Mesenchymal stem cell (in vitro differentiated cells and primary cell): ENCODE data around the gene EEPD1.

Source experiments
- DNase-seq: peaks from one replicate; pipeline ENCODE4 v3.0.0-alpha.2; 2013
- H2AFZ ChIP-seq: one replicate; pipeline ENCODE4 v1.6.1; 2013; ENCODE audit warnings: low read depth, mild to moderate bottlenecking, control low read depth, inconsistent platforms, low read length, moderate library complexity
- H2AK5ac ChIP-seq: 2 replicates; pipeline ENCODE4 v1.6.1; 2013; ENCODE audit warnings: low read length, moderate library complexity, mild to moderate bottlenecking, inconsistent platforms; ENCODE audit not compliant: severe bottlenecking
- H2BK120ac ChIP-seq: one replicate; pipeline ENCODE4 v1.6.1; 2013; ENCODE audit warnings: low read depth, mild to moderate bottlenecking, inconsistent platforms, low read length, moderate library complexity
- H2BK12ac ChIP-seq, 2 experiments: one replicate each; pipeline ENCODE4 v1.6.1; 2013; ENCODE audit warnings: inconsistent platforms in 2 of 2, low read length in 2 of 2, mild to moderate bottlenecking in 2 of 2, moderate library complexity in 2 of 2, control low read depth in 1 of 2
- H2BK15ac ChIP-seq: one replicate; pipeline ENCODE4 v1.6.1; 2013; ENCODE audit warnings: mild to moderate bottlenecking, low read depth, inconsistent platforms; ENCODE audit not compliant: poor library complexity, severe bottlenecking
- H2BK5ac ChIP-seq: 2 replicates; pipeline ENCODE4 v1.6.1; 2013; ENCODE audit warnings: low read depth, mild to moderate bottlenecking, low read length, control low read depth, inconsistent platforms; ENCODE audit not compliant: poor library complexity, severe bottlenecking
- H3K14ac ChIP-seq, 2 experiments: one replicate each; pipeline ENCODE4 v1.6.1; 2013; ENCODE audit warnings: inconsistent platforms in 2 of 2, low read length in 2 of 2, control low read depth in 1 of 2, mild to moderate bottlenecking in 1 of 2, moderate library complexity in 1 of 2
- H3K18ac ChIP-seq, 2 experiments: one replicate each; pipeline ENCODE4 v1.6.1; 2013; ENCODE audit warnings: inconsistent platforms in 2 of 2, low read length in 2 of 2, control low read depth in 1 of 2, low read depth in 1 of 2, mild to moderate bottlenecking in 1 of 2
- H3K23ac ChIP-seq, 2 experiments: one replicate each; pipeline ENCODE4 v1.6.1; 2013; ENCODE audit warnings: inconsistent platforms in 2 of 2, low read length in 2 of 2, mild to moderate bottlenecking in 2 of 2, moderate library complexity in 2 of 2, control low read depth in 1 of 2
- H3K27ac ChIP-seq: 2 replicates; pipeline ENCODE4 v1.5.1; 2013; ENCODE audit warnings: mild to moderate bottlenecking, moderate library complexity, low read length, control low read depth, inconsistent platforms; ENCODE audit not compliant: poor library complexity, severe bottlenecking
- H3K27me3 ChIP-seq, 2 experiments: 2 replicates each; pipeline versions ENCODE4 v1.6.1 to v1.7.0; 2013; ENCODE audit warnings: low read length in 2 of 2, mild to moderate bottlenecking in 2 of 2, moderate library complexity in 2 of 2, control low read depth in 1 of 2, inconsistent platforms in 1 of 2; ENCODE audit not compliant: control insufficient read depth in 1 of 2, insufficient read depth in 1 of 2
- H3K36me3 ChIP-seq, 2 experiments: 2 replicates each; pipeline versions ENCODE4 v1.6.1 to v1.7.0; 2013; ENCODE audit warnings: low read length in 2 of 2, control low read depth in 1 of 2, inconsistent platforms in 1 of 2, low read depth in 1 of 2, mild to moderate bottlenecking in 1 of 2; ENCODE audit not compliant: insufficient read depth in 2 of 2, control insufficient read depth in 1 of 2
- H3K4ac ChIP-seq, 2 experiments: one replicate each; pipeline ENCODE4 v1.6.1; 2013; ENCODE audit warnings: inconsistent platforms in 2 of 2, low read length in 2 of 2, mild to moderate bottlenecking in 2 of 2, moderate library complexity in 2 of 2, control low read depth in 1 of 2, low read depth in 1 of 2
- H3K4me1 ChIP-seq: 2 replicates; pipeline ENCODE4 v1.6.1; 2013; ENCODE audit warnings: low read depth, low read length, control low read depth; ENCODE audit not compliant: control insufficient read depth, insufficient read depth
- H3K4me2 ChIP-seq: 2 replicates; pipeline ENCODE4 v1.6.1; 2013; ENCODE audit warnings: low read length, mild to moderate bottlenecking, inconsistent platforms; ENCODE audit not compliant: poor library complexity, severe bottlenecking
- H3K4me3 ChIP-seq, 2 experiments: 2 replicates each; pipeline versions ENCODE4 v1.5.1 to v1.7.0; 2013; ENCODE audit warnings: low read length in 2 of 2, mild to moderate bottlenecking in 2 of 2, control low read depth in 1 of 2, low read depth in 1 of 2; ENCODE audit not compliant: insufficient read depth in 1 of 2
- H3K79me1 ChIP-seq: replicated peaks from 2 replicates; pipeline ENCODE4 v1.6.1; 2013; ENCODE audit warnings: mild to moderate bottlenecking, control low read depth, low read length, inconsistent platforms; ENCODE audit not compliant: poor library complexity, severe bottlenecking
- H3K9ac ChIP-seq: 2 replicates; pipeline ENCODE4 v1.7.0; 2013; ENCODE audit warnings: mild to moderate bottlenecking, low read length, moderate library complexity
- H3K9me3 ChIP-seq: 2 replicates; pipeline ENCODE4 v1.7.0; 2013; ENCODE audit warnings: mild to moderate bottlenecking, low read length; ENCODE audit not compliant: control insufficient read depth
- H4K8ac ChIP-seq: one replicate; pipeline ENCODE4 v1.6.1; 2013; ENCODE audit warnings: inconsistent platforms, mild to moderate bottlenecking, low read length, moderate library complexity
- H4K91ac ChIP-seq: one replicate; pipeline ENCODE4 v1.6.1; 2013; ENCODE audit warnings: mild to moderate bottlenecking, low read length, inconsistent platforms
- WGBS: methylation state at CpG from one replicate; pipeline ENCODE4 v1.1.7; 2013; ENCODE audit warnings: mixed read lengths; 5-methylcytosine and 5-hydroxymethylcytosine counted together

The EEPD1 gene

GRCh38 chr7:36305648-36306047 is 152.6 kb downstream of the EEPD1 start:
- H3K4me1 ChIP-seq = peaks cover 25% of the 10 kb centered on the region
- H3K18ac ChIP-seq = no peak overlapping the region
- H2BK12ac ChIP-seq = no peak overlapping the region
- no peak overlapping the region for H4K8ac ChIP-seq
- DNase-seq = no peak
- no peaks in the 10 kb centered on the region for H3K36me3 ChIP-seq
- no peak overlapping the region for H2BK15ac ChIP-seq
- no peak overlapping the region for H2AK5ac ChIP-seq
- no peaks in the 10 kb centered on the region for H3K27me3 ChIP-seq
- peak overlapping the region in 1 of 2 experiments; percentile 19 for H3K14ac ChIP-seq
- no peak overlapping the region for H2BK120ac ChIP-seq
- no peak overlapping the region for H2AFZ ChIP-seq
- H3K79me1 ChIP-seq = no peaks in the 10 kb centered on the region
- no peak overlapping the region for H3K9ac ChIP-seq
- H3K27ac ChIP-seq = no peak overlapping the region
- no peak overlapping the region for H4K91ac ChIP-seq
- H3K4me2 ChIP-seq = no peak overlapping the region
- H2BK5ac ChIP-seq = no peak overlapping the region
- WGBS = 93% methylated on average over 5 of the region's 5 CpGs
- H3K23ac ChIP-seq = no peak overlapping the region
- no peak overlapping the region for H3K4me3 ChIP-seq
- H3K9me3 ChIP-seq = no peaks in the 10 kb centered on the region
- H3K4ac ChIP-seq = no peak overlapping the region

GRCh38 chr7:36306222-36306621 is 153.2 kb downstream of the EEPD1 start:
- H3K9me3 ChIP-seq = no peaks in the 10 kb centered on the region
- WGBS = 94% methylated on average over 5 of the region's 5 CpGs

DNA sequence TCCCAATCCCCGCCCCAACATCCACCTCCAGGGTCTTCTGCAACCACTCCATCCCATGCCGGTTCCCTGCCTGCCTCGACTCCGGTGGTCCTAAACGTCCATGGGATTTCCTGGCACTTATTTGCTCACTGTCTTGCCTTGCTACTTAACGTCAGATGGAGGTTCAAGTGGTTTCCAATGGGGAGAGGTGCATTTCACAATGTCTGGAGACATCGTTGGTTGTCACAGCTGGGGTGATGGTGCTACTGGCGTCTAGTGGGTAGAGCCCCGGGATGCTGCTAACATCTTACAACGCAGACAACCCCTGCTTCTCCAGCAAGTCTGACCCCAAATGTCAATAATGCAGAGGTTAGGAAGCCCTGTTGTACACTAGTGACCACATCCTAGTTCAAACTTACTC is 153.7 kb downstream of the EEPD1 start:
- no peak overlapping the region for H2AK5ac ChIP-seq
- 92% methylated on average over 10 of the region's 10 CpGs for WGBS

More at GRCh38 chr7:36306222-36306621, 153.2 kb downstream of the EEPD1 start:
- no peaks in the 10 kb centered on the region for H3K36me3 ChIP-seq
- H3K27ac ChIP-seq = no peak overlapping the region
- H4K91ac ChIP-seq = no peak overlapping the region
- H3K4me1 ChIP-seq = peaks cover 26% of the 10 kb centered on the region
- H2AFZ ChIP-seq = no peak overlapping the region
- H3K27me3 ChIP-seq = no peaks in the 10 kb centered on the region
- H3K4me2 ChIP-seq = no peak overlapping the region
- no peak overlapping the region for H3K14ac ChIP-seq
- no peak overlapping the region for H2AK5ac ChIP-seq
- no peak overlapping the region for H3K9ac ChIP-seq
- H3K4ac ChIP-seq = no peak overlapping the region
- no peak overlapping the region for H2BK15ac ChIP-seq
- no peak overlapping the region for H3K23ac ChIP-seq
- H3K4me3 ChIP-seq = no peak overlapping the region
- DNase-seq = no peak
- H3K18ac ChIP-seq = no peak overlapping the region
- no peak overlapping the region for H2BK12ac ChIP-seq
- H3K79me1 ChIP-seq = no peaks in the 10 kb centered on the region
- H2BK120ac ChIP-seq = no peak overlapping the region
- no peak overlapping the region for H2BK5ac ChIP-seq
- no peak overlapping the region for H4K8ac ChIP-seq

DNA sequence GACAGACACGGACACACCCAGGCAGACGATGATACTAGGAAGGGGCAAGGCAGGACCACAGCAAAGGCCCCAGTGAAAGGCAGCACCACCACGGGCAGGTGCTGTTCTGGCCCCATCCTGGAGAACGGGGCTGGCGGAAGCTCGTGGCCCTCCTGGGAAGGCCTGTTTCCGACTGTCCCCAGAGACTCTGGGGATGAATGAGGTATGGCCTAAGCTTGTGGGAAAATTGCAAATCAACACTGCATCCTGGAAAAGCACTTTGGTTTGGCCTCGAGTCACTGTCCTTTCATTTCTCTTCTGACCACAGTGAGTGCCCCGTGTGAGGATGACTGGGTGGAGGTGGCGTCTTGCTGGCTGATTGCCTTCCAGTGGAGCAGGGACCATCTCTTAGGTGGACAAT is 155.0 kb downstream of the EEPD1 start:
- no peaks in the 10 kb centered on the region for H3K79me1 ChIP-seq
- H2BK12ac ChIP-seq = peak overlapping the region in 1 of 2 experiments; percentile 67
- no peaks in the 10 kb centered on the region for H3K27me3 ChIP-seq
- no peak overlapping the region for H3K4me2 ChIP-seq
- no peak overlapping the region for H3K27ac ChIP-seq
- H3K4me1 ChIP-seq = peaks cover 17% of the 10 kb centered on the region
- H4K8ac ChIP-seq = no peak overlapping the region
- no peak overlapping the region for H2BK5ac ChIP-seq
- H3K14ac ChIP-seq = no peak overlapping the region
- H3K9ac ChIP-seq = no peak overlapping the region
- peak overlapping the region in 1 of 2 experiments; percentile 30 for H3K4ac ChIP-seq
- H2BK120ac ChIP-seq = no peak overlapping the region
- H4K91ac ChIP-seq = no peak overlapping the region
- H3K9me3 ChIP-seq = no peaks in the 10 kb centered on the region
- H3K4me3 ChIP-seq = no peak overlapping the region
- DNase-seq = peak; percentile 69
- no peaks in the 10 kb centered on the region for H3K36me3 ChIP-seq
- H2BK15ac ChIP-seq = no peak overlapping the region
- no peak overlapping the region for H2AFZ ChIP-seq
- H3K23ac ChIP-seq = peak overlapping the region in 1 of 2 experiments; percentile 5
- peak overlapping the region in 1 of 2 experiments; percentile 34 for H3K18ac ChIP-seq
- H2AK5ac ChIP-seq = no peak overlapping the region
- 71% methylated on average over 10 of the region's 10 CpGs for WGBS

More for the DNA sequence above, 153.7 kb downstream of the EEPD1 start:
- Histone ChIP-seq H2BK5ac (no peak overlapping the region), H2BK15ac (no peak overlapping the region), H3K27me3 (no peaks in the 10 kb centered on the region), H2BK12ac (no peak overlapping the region), H2BK120ac (no peak overlapping the region), H3K9ac (no peak overlapping the region), H3K4me3 (no peak overlapping the region), H3K18ac (peak overlapping the region in 1 of 2 experiments; percentile 58), H3K14ac (no peak overlapping the region), H3K4me1 (peaks cover 26% of the 10 kb centered on the region), H3K4me2 (no peak overlapping the region), H3K79me1 (no peaks in the 10 kb centered on the region), H3K9me3 (no peaks in the 10 kb centered on the region), H3K4ac (no peak overlapping the region), H3K27ac (no peak overlapping the region), H2AFZ (no peak overlapping the region), H4K91ac (no peak overlapping the region), H3K36me3 (no peaks in the 10 kb centered on the region), H3K23ac (no peak overlapping the region), H4K8ac (no peak overlapping the region)
- DNase-seq = no peak
